GM12874 (cell line): Measurements from ENCODE around the gene ITPRIPL2.

ENCODE experiments used
- CTCF ChIP-seq: IDR thresholded peaks from 2 replicates; pipeline ENCODE4 v1.5.1; 2011; ENCODE audit warnings: low read depth, mild to moderate bottlenecking, control low read depth, low read length, moderate library complexity; ENCODE audit not compliant: insufficient read depth

ITPRIPL2 gene

GRCh38 chr16:19106625-19107020 is 7.1 kb upstream of the ITPRIPL2 start:
- no peak for TF ChIP-seq CTCF

GRCh38 chr16:19108409-19109287 is 5.1 kb upstream of the ITPRIPL2 start:
- TF ChIP-seq CTCF = no peak

- no peak for TF ChIP-seq CTCF
These were observed 4.5 kb upstream of the ITPRIPL2 start for GRCh38 chr16:19109288-19109664.

GRCh38 chr16:19110537-19111360 is 3.0 kb upstream of the ITPRIPL2 start:
- TF ChIP-seq CTCF = no peak

GRCh38 chr16:19112099-19112407 is 1.7 kb upstream of the ITPRIPL2 start:
- TF ChIP-seq CTCF = no peak

- TF ChIP-seq CTCF = no peak
These were observed 789 bp downstream of the ITPRIPL2 start for GRCh38 chr16:19114359-19115147.
